Activated CD8-positive, alpha-beta memory T cell treated with anti-CD3 and anti-CD28 coated beads for 1 hour (primary cell): ENCODE data around the gene OR51F2.
"Not testable (repeated sequence)": the region's sequence is repeated elsewhere in the genome, so short reads cannot be mapped to it uniquely, and the experiment has no call there.

Experiments used
- DNase-seq, 2 donors: peaks; one replicate each; pipeline ENCODE4 v3.0.0-alpha.2; 2020; ENCODE audit warnings: low read depth in 1 of 2; ENCODE audit errors: extremely low read depth in 1 of 2

The OR51F2 gene, protein sequence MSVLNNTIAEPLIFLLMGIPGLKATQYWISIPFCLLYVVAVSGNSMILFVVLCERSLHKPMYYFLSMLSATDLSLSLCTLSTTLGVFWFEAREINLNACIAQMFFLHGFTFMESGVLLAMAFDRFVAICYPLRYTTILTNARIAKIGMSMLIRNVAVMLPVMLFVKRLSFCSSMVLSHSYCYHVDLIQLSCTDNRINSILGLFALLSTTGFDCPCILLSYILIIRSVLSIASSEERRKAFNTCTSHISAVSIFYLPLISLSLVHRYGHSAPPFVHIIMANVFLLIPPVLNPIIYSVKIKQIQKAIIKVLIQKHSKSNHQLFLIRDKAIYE

GRCh38 chr11:4821021-4821420, at the start of gene OR51F2:
Gene OR51F2 (plus strand): TSS chr11:4821321. CDS start chr11:4821422, 101 bp downstream.
- no peak for DNase-seq

GRCh38 chr11:4782454-4782853, 38.7 kb upstream of the OR51F2 start:
- DNase-seq: no peak

DNA sequence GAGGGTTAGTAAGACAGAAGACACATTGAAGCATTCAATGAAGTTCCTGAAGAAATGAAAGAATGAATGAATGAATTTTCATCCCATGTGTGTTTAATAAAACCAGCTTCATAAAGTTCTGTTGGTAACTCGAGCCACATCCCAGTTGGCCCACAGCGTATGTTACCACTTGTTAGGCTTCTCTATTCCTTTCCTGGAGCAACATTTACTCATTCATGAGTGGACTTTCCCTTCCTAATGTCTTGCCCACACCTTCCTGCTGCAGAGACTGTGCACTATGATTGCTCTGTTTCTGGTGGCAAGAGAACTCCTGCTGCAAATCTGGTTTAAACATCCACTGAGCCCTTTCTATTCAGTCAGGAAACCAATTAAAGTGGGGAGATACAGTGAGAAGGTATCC, 23.9 kb upstream of the OR51F2 start:
- no peak for DNase-seq

DNA sequence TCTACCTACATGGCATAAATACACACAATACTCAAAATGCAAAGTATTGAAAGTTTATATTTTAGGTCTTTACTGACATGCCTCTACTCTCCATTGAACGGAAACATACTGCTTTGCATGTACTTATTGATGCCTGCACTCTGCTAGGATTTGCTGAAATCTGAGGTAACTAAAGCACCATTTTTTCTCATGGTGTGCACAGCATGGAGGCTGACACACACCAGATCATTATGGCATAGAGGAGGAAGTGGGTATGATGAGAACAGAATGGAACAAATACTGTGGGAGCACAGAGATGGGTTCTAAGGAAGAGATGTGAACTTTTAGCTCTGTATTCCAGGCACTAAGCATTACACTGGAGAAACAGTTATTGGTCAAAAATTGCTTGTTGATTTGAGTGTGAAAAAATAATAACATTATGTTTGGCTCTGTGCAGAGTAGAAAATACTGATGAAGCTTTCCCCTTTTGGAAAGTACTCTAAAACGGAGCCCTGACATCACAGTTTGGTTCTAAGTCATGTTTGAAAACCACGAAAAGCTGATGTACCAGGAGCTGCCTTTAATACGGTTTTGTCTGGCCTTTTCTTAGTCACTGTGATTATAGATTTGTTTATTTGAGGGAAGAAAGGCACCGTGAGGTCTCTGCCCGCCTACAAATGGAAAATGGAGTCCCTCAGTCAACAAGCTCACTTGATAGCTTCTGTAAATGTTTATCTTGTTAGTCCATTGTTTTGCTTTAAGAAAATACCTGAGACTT, 22.5 kb upstream of the OR51F2 start:
- DNase-seq: no peak

DNA sequence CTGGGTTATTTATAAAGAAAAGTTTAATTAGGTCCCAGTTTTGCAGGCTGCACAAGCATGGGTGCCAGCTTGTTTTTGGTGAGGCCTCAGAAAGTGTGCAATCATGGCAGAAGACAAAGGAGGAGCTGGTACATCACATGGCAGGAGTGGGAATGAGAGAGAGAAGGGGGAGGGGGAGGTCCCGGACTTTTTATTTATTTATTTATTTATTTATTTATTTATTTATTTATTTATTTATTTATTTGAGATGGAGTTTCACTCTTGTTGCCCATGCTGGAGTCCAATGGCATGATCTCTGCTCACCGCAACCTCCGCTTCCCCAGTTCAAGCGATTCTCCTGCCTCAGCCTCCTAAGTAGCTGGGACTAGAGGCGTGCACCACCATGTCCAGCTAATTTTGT, 19.8 kb upstream of the OR51F2 start:
- not testable (repeated sequence) for DNase-seq

DNA sequence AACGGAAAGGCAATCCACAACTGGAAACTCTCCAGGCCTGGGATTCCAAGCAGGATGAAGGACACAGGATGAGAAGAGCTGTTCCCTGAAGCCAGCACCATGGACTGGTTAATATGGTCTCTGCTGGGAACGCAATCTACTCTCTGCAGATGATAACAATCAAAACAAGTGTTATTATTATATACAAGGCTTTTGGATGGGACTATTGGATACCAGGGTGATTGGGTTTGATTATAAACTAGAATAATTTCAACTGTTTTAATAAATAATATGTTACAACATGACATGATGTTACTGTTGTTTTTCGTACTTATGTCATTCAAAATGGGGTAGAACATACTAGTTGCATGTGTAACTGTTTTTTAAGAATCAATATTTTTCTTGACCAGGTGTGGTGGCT, 16.8 kb upstream of the OR51F2 start, which contains the start of gene OR52R1:
TSS of gene OR52R1 (minus strand) at position 101 of the 400 bp plus-strand sequence. CDS start at position 101, 0 bp downstream.
- no peak for DNase-seq

DNA sequence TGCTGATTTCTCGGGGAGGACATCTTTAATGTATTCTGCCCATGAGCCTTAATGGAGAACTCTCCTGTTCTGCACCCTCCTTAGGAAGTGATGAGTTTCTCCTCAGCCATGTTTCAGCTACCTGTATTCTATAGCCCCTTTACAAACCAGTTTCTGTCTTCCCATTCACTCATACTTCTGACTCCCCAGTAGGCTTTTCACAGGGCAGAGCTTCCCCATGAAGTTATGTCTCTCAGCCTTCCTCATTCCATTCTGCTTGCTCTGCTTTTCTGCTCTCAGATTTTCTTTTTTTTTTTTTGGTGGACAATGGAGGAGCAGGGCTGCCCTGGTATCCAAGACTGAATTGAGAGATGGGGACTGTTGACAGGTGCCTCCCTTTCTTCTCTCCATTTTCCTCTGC, 12.6 kb upstream of the OR51F2 start:
- no peak for DNase-seq

DNA sequence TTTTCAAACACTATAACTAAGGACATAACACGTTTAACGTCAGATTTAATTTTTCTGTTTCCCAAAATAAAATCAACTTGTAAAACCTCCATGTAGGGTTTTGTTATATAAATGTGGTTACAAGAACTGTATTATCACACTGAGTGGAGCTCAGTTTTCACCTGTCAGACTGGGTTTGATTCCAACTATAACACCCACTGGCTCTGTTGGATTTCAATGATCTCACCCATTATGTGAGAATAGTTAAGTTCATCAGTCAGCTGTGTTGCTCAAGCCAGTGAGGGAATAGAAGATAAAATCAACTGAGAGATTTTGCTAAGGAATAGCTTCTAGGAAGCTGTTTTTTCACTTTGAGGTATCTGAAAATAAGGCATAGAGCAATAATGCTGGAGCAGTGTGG, 11.9 kb upstream of the OR51F2 start:
- no peak for DNase-seq

DNA sequence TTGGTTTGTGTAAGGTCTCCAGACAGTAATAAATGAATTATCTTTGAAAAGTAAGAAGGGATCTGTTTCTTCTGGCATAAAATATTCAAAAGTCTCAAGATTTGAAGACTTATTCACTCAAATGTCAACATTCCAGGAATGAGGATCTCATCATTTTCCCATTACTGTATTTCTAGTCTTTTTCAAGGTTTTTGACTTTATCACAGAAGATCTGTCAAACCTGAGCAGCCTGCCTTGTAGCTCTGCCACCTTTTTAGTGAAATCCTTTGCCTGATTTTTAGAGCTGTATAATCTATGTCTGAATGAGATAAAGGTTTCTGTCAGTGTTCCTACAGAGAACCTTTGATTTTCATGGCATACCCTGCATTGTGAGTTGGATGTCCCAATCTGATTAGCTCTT, 4.0 kb downstream of the OR51F2 start:
- DNase-seq: no peak

- DNase-seq: no peak
Measured at GRCh38 chr11:4826425-4826824, 5.3 kb downstream of the OR51F2 start.

DNA sequence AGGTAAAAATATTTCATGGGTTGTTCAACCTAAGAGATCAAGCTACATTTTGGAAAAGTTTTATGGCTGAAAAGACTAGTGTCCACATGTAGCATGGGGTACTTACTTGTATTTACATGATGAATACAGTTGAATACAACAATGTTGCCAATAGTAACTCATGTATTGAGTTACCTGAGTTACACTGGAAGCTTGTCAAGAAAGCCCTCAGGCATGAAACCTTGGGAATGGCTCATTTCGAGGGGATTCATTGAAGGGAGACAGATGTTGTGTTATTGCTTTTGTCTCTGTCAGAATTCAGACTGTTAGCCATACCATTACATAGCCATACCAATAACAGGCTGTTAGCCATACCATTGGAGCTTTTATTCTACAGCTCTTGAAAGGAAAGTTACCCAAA, 9.2 kb downstream of the OR51F2 start:
- no peak for DNase-seq

DNA sequence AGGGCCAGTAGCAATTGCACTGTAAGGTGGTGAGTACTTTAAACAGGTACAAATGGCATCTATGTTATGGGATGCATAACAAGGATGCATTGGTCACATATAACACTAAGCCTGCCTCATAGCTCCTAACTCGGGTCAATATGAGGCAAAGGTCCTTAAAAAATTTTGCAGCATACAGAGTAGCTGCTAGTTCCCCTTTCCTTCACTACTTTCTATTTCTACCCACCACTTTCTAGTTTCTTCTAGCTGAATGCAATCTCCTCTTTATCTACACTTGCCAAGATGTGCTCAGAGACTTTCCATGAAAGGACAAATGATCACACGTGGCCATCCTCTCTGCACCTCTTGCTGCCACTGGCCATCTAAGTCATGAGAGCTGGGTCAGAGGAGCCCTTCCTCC, 9.8 kb downstream of the OR51F2 start:
- DNase-seq: no peak

DNA sequence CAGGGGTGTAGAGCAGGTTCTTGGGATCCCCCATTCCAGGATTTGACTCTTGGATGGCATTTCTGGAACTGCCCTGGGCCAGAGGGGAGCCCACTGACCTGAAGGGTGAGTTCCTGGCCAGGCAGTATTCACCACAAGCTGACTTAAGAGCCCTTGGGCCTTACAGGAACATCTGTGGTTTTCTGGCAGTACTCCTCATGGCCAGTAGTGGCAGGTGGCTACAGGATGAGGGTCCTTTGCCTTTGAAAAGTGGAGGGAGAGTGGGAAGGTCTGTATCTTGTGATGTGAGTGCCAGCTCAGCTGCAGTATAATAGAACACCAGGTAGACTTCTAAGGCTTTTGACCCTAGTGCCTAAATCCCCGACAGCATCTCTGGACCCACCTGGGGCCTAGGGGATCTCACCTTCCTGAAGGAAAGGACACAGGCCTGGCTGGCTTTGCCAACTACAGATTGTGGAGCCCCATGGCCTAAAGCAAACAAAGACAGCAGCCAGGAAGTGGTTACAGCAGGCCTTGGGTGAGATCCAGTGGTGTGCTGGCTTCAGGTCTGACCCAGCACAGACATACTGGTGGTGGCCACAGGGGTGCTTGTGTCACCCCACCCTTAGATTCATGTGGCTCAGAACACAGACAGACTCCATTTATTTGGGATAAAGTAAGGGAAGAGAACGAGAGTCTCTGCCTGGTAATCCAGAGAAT, 18.9 kb downstream of the OR51F2 start:
- no peak for DNase-seq

DNA sequence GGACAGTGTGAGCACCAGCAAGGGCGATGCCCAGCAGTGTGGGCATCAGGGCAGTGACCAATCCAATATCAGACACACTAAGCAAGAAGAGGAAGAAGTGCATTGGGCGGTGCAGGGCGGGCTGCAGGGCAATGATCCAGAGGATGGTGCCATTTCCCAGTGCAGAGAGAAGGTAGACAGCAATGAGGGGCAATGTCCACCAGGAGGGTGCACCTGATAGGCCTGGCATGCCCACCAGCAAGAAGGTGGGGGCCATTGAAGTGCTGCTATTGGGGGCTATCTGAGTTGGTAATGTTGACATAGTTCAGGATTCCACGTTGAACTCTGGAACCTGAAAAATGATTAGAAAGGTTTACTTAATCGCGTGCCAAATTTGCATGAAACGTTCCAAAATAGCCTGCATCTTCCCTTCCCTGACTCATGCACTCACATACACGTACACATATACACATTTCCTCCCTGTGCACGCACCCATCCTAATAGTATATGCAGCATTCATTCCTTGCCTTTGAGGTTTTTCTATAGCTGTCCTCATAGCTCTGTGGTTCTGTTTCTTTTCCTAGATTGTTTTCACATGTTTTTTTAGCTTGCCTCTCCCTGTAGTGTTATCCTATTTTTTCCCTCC, 27.9 kb downstream of the OR51F2 start, which contains the start of gene OR51S1:
TSS of gene OR51S1 (minus strand) at position 301 of the 625 bp plus-strand sequence. CDS start at position 301, 0 bp downstream.
- DNase-seq: no peak

DNA sequence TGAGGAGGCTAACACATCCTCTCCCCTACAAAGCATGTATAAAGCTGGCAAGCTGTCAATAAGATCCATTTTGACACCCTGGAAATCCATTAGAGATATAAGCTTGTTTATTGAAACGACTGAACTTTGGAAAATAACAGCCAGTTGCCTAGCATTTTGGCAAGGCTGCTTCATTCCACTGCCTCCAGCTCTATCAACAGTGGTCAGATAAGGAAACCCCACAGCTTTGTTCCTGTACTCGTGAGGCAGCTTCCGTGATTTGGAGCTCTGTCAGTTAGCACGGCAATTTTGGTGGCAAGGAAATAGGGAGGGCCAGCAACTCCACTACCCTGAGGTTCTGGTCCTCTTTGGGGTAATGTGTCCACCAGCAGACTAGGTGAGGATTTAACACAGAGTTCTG, 29.9 kb downstream of the OR51F2 start:
- DNase-seq: no peak

GRCh38 chr11:4854286-4854685, 33.2 kb downstream of the OR51F2 start:
- DNase-seq: not testable (repeated sequence)

DNA sequence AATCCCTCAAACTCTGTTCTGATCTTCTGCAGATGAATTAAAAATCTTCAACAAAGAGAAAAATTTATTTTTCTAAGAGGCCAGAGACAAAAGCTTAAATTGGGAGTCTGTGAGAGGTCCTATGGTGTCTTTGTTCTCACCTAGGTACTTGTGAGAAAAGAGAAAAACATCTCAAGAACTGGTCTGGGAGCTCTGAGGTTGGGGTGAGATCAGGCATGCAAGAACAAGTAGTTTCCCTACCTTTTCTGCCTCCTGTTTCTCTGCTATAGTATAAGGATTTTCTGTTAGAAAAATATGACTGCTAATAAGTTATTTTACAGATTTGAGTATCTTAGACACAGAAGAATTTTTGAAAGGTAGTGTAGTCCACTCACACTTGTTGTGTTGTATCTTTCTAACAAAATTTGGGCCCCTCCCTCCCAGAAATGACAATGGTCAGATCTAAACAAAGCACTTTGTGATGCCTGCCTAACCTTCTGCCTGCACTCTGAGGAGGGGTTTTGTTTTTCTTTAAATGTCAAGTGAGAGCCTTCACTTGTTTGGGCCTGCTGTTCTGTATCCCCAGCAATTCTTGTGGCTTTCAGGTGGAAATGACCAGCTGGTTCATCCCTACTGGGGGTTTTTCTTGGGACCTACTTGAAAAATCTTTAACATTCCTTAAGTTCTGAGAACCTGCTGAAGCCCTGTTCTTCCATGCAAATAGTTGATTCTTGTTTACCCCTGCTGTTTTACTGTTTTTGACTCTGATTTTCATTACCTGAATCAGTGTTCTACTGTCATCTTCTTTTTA, 41.5 kb downstream of the OR51F2 start:
- no peak for DNase-seq

DNA sequence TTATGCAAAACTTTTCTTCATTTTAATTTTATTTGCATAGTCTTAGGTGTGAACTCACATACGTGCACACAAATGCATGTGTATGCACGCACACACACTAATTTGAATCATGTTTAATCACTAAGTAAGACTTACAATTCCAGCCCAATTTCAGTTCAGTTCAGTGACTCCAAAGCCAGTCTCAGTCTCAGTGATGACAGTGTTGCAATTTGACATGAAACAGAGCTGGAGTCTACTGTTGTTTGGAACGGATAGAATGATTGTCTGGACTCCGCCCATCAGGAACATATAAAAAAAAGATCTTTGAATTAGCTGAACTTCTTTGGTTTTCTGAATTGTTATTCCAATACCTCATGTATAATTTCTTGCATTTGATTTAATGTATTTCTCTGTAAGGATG, 42.8 kb downstream of the OR51F2 start:
- DNase-seq: no peak

GRCh38 chr11:4865855-4866254, 44.7 kb downstream of the OR51F2 start:
- no peak for DNase-seq
